ENCODE measurements around the gene NAT16.

DNA sequence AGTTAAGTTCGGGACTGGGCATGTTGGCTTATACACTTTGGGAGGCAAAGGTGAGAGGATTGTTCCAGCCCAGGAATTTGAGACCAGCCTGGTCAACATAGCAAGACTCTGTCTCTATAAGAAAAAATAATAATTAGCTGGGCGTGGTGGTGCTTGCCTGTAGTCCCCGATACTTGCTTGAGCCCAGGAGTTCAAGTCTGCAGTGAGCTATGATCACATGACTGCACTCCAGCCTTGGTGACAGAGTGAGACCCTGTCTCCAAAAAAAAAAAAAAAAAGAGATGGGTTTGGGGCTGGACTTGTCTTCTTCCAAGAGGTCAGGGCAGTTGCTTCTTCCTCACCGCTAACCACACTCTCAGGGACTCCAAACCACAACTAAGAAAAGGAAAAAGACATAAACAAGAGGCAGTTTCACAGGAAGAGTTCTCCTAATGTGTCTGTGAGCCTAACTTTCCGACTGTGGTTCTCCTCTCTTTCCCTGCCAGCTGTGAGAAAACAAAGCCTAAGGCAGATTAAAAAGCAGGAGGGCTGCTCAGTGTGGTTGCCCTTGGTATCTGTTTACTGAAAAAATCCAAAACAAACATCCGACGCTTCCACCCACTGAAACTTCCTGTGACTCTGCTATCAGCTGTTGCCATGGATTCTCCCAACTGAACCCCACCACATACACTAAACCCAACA lies 55.6 kb downstream of the NAT16 start:
- no peak for TF ChIP-seq CTCF (IDR thresholded peaks at IDR 0.05; ENCODE audit: poor library complexity, severe bottlenecking)
- TF ChIP-seq EZH2 (IDR thresholded peaks at IDR 0.05; ENCODE audit: borderline replicate concordance, insufficient read depth, low read length, poor library complexity, severe bottlenecking), result no peak
- TF ChIP-seq POLR2AphosphoS5 (IDR thresholded peaks at IDR 0.05), result no peak
- no peak for TF ChIP-seq TAF1 (IDR thresholded peaks at IDR 0.05; ENCODE audit: low read depth)
- no peak for TF ChIP-seq EP300 (conservative IDR thresholded peaks at IDR 0.05; ENCODE audit: poor library complexity, severe bottlenecking)
- no peak for TF ChIP-seq SMC3 (conservative IDR thresholded peaks at IDR 0.05; ENCODE audit: poor library complexity)
- no peak for TF ChIP-seq REST (IDR thresholded peaks at IDR 0.05; ENCODE audit: borderline replicate concordance)
- no peak for TF ChIP-seq MXI1 (conservative IDR thresholded peaks at IDR 0.05; ENCODE audit: poor library complexity, severe bottlenecking)
